ENCODE results near the gene DIP2B. TPM values are rescaled to one million over a fixed set of nuclear protein-coding genes. Genes with fewer than 3 reads are reported as not detected.
"Not testable (repeated sequence)": the region's sequence is repeated elsewhere in the genome, so short reads cannot be mapped to it uniquely, and the experiment has no call there.

Gene DIP2B
- polyA plus RNA-seq, 10 donors, result 14.4 to 26.2 (median 18.3) TPM

DNA sequence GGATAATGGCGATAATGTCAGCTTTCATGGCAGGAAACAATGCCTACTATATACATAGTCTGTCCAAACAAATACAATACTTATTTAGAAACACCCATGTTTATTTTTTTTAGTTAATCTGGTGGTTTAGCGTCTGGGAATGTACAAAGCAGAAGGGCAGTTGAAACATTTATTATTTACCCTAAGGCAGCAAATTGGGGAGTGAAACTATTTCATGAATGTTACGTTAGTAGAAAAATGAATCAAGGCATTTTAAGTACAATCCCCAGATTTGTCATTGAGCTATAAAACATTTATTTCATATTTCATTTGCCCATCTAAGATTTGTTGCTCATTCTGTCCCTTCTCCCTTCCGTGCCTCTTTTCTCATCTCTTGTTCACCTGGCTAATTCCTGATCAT is 172.0 kb downstream of the DIP2B start:
- no peak for DNase-seq

DNA sequence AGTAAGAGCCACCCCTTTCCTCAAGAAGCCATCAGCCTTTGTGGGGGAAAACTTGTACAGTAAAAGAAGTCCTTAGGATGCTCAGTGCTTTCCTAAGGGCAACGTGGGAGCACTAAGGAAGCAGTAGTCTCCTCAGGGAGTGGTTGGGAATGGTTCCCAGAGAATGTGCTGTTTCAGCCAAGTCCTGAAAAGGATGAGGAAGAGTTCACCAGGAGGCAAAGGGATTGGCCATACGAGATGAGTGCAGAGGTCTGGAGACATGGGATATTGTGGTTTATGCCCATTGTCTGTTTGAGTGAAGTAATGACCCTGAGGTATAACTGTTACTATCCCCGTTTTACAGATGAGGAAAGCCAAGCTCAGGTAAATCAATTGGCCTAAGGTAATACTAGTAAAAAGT is 173.1 kb downstream of the DIP2B start:
- DNase-seq, result peak; percentile 19 to 70 (median 44)

DNA sequence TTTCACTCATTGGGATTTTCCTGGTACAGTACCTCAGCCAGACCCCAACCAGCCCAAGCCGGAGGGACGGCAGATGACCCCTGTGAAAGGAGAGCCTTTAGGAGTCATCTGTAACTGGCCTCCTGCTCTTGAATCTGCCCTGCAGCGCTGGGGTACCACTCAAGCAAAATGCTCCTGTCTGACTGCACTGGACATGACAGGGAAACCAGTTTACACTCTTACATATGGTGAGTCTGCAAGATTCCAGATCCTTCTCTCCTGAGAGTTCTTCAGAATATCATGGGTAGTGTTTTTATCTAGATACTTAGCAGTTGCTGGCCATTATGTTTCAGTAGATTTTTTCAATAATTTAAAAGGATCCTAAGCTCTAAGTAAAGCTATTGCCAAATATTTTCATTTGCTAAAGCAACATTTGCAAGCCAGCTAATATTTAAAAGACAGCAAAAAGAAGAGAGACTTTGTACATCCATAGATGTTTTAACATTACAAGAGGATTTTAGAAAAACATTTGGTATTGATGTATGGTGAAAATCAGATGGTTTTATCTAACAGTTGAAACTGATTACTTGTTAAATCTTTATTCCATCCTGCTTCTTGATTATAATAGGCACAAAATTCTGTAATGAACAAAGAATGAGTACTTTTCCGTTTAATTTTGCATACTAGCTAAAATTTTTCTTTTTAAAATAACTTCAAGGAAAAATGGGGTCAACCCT is 174.0 kb downstream of the DIP2B start:
- peak in 1 of 3 donors; percentile 15 for DNase-seq

DNA sequence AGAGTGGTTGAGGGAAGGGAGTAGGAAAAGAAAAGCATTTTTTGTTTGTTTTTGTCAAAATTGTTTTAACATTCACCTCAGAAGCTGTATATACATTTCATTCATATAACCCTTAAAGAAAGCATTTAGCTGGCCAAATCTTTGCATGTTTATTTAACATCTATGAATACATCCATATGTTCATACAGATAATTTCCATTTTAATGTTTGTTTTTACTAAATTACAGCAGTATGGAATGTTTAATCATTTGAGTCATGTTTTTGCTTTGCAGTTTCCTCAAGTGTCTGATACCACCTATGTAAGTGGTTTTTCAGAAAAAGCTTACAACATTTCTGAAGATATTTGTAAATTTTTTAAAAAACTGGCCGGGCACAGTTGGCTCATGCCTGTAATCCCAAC is 174.8 kb downstream of the DIP2B start:
- no peak for DNase-seq

DNA sequence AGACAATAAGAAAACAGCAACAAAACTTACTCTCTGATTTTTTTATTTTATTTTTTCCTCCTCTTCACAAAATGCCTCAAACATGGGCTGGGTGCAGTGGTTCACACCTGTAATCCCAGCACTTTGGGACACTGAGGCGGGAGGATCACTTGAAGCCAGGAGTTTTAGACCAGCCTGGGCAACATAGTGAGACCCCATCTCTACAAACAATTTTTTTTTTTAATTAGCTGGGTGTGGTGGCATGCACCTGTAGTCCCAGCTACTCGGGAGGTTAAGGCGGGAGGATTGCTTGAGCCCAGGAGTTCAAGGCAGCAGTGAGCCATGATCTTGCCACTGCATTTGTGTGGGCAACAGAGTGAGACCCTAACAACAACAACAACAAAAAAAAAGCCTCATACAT is 176.3 kb downstream of the DIP2B start:
- DNase-seq, result not testable (repeated sequence)

DNA sequence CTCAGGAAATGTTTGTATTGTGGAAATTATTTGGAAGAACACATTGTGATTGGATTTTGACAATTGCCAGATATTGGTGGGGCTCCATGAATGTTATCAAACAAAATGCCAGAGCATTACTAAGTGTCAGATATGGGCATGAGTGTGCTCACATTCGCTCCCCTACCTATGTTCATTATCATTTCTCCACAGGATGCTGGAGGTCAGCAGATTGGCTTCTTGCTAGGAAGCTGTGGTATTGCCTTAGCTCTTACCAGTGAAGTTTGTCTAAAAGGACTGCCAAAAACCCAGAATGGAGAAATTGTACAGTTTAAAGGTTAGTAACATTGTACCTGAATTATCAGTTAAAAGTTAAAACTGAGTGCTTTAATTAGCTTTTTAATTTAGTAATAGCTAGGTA is 180.9 kb downstream of the DIP2B start:
- no peak for DNase-seq

DNA sequence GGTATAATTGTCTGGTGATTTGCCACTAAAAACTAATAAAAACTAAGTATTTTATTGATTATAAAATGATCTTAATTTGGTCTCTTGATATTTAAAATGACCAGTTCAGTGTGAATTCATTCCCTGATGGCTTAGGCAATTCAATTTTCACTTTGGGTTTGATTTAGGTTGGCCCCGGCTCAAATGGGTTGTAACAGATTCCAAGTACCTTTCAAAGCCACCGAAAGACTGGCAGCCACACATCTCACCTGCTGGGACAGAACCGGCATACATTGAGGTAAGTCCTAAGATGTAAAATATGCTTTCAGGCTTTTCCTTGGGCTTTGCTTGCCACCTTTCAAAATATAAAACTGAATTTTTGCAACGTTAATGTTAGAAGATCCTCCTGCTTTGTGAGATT is 181.6 kb downstream of the DIP2B start:
- no peak for DNase-seq

DNA sequence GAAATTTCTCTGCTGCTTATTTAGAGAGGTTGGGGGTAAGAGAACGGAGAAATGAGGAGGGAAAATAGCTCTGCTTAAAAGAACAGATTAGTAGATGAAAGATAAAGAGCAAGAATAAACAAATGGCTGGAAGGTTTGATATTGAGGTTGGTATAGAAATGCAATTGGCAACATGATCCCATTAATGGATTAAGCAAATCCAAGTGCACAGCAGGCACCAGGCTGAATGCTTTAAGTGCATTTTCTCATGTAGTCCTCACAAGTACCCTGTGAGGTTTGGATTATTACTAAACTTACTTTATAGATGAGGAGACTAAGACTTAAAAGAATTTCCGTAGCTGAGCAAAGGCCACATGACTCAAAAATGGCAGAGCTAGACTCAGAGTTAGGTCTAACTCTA is 182.2 kb downstream of the DIP2B start:
- DNase-seq, result no peak

DNA sequence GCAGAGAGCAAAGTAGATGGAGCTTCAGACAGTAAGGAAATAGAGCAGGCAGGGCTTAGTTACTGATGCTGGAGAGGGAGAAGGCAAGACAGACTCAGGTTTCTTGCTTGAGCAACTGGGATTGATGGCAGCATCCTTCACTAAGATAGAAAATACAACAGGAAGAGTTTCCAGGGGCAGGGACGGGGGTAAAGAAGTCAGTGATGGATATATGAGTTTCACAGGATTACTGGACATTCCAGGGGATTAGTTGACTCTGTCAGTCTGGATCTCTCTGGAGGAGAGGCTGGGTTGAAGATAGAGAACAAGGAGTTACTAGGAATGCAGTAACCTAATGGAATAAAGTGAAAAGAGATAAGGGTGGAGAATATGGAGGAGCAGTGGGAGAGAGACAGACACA is 184.7 kb downstream of the DIP2B start:
- DNase-seq, result no peak

DNA sequence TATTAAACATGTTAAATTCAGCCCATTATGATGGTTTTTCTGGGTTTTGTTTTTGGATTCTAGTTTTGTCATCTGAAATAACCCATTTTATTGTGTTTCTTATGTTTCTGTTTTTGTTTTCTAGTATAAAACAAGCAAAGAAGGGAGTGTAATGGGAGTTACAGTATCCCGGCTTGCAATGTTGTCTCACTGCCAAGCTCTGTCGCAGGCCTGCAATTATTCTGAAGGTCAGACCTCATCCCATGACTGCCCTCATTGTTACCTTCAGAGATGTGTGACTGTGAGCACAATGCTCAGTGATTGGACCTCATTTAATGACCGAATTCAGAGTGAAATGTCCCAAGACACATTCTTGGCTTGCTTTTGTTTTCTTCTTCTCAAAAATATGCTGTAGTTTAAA is 186.1 kb downstream of the DIP2B start:
- DNase-seq, result peak; percentile 27 to 74 (median 55)

DNA sequence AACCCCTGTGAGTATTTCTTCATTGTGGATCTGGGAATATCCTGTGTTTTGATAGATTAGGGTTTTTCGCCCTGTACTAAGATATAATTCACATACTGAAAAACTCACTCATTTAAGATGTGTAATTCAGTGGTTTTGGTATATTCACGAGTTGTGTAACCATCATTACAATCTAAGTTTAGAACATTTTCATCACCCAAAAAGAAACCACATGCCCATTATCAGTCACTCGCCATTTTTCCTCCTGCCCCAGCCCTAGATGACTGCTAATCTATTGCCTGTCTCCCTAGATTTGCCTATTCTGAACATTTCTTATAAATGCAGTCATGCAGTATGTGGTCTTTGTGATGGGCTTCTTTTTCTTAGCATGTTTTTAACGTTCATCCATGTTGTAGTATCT is 191.2 kb downstream of the DIP2B start:
- no peak for DNase-seq

DNA sequence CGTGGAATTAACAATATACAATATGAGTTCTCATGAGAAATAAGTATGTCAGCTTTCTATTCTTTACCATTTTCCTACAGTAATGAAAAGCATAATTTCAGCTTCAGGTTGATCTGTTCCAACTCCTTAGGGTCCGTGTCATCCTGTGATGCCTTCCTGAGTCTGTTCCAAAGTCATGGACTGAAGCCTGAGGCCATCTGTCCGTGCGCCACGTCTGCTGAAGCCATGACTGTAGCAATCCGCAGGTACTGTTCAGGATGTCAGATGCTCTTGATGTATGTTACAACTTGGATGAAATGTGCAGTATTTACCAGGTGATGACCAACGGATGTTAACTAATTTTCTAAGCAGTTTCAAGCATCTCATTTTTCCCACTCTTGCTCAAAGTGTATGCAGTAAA is 192.1 kb downstream of the DIP2B start:
- no peak for DNase-seq

DNA sequence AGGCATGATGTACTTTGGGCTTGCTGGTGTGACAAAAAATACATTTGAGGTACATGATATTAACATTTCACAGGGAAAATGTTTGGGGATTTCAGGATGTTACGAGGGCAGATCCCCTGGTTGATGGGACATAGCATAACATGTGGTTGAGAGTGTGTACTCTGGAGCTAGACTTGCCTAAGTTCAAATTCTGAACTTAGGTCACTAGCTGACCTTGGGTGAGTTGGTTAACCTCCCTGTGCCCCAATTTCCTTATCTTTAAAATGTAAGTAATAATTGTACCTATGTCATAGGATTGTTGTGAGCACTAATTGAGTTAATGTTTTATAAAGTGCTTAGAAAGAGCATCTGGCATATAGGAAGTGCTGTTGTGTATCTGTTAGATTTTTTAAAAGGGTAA is 194.4 kb downstream of the DIP2B start:
- no peak for DNase-seq

DNA sequence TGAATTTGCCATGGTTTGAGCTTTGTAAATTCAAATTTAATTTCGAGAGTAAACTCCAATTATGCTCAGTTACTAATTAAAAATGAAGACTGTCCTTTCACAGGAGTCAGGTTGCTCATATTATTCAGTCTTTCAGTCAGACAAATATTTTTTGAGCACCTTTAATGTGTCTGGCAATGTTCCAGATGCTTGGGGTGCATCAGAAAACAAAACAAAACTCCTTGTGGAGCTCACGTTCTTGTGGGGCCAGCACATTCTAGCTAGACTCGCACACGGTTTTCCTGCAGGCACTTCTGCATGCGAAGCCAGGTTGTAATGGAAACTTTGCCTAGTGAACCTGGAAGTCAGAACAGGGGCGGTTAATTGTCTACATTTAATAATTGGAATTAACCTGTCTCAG is 195.2 kb downstream of the DIP2B start:
- DNase-seq, result no peak

DNA sequence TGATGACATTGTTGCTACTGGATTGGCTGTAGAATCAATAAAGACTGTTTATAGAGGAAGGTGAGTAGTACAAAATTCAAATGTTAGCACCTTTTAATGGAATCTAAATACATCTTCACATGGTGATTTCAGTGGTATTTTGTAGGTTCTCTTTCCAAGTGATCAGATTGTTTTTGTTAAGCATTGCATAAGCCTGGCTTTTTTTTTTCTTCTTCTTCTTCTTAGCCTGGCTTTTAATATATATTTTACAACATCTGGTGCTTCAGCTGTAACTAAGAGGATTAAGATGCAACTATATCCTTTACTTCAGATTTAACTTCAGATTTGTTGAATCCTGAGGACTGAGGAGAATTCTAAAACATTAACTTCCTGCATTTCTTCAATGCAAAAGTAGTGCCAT is 201.8 kb downstream of the DIP2B start:
- no peak for DNase-seq

DNA sequence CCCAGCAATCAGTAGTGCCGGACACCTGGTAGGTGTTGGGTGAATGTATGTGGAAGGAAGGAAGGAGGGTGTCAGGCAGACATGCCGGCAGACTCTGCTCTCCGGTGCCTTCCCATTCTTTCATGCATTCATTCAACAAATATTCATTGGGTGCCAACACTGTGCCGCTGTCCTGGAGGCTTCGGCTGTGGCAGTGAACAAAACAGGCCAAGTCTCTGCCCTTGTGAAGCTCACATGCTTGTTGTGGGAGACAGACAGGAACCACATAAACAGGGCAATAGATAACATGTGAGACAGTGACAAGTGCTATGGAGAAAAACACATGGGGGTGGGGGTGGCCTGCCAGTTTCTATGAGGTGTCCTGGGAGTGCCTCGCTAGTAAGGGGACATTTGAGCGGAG is 202.6 kb downstream of the DIP2B start:
- DNase-seq, result no peak

DNA sequence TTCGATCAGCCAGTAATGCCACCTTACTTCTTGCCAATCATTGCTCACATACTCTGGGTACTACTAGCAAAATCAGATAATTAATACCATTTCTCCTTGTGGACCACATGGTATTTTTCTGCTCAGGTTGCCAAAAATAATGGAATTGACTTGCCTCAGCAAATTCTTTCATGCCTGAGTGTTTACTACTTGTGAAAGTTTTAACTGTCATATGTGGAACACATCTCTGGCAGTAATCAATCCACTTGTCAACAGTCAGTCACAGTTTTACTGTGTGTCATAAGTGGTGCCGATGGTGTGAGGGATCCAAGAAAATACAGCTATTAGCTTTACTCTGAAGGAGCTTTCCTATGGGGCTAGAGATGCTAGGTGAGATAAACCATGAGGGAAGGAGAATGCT is 203.8 kb downstream of the DIP2B start:
- DNase-seq, result peak in 1 of 3 donors; percentile 47

DNA sequence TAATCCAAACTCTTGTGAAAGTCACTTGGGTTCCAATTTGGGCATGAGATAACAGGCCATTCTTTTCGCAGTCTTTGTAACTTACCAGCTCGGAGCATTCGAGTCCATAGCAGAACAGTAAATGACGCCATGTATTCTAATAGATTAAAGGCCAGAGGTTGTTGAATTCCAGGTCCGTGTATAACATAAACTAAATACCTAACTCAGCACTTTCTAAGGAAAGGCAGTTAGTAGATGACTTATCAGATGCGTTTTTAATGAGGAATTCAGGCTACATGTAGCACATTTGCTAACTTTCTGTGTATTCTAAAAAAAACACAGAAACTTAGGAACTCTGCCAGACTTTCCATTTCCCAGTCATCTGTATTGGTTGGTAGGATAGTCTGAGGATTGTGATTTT is 206.3 kb downstream of the DIP2B start:
- no peak for DNase-seq

DNA sequence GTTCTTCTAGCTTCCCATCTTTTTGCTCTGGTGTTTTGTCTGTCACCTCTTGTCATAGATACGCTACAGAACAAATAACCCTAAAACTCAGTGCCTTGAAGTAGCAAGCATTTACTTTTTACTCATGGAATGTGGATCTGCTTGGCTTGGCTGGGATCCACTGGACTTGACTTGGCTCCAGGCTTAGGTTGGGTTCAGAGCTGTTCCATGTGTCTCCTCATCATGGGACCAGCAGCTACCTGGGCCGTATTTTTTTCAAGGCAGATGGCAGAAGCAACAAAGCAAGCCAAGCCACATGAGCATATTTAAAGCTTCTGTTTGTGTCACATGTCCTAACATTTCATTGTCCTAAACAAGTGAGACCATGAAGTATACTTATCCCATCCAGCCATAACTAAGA is 210.4 kb downstream of the DIP2B start:
- peak in 2 of 3 donors; percentile 10 to 30 for DNase-seq

DNA sequence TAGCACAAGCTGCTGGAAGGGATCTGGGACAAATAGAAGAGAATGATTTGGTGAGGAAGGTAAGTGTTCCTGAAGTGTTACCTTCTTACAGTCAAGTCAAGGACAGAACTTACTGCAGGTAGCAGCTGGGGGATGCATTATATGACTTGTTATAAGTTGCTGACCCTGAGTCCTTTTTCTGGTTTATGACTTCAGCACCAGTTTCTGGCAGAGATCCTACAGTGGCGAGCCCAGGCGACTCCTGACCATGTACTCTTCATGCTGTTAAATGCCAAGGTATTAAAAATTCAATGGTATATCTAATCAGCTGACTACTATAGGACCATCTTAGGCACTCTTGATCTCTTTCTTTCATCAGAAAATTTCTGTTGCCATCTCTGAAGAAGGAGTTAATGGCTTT is 214.0 kb downstream of the DIP2B start:
- no peak for DNase-seq

DNA sequence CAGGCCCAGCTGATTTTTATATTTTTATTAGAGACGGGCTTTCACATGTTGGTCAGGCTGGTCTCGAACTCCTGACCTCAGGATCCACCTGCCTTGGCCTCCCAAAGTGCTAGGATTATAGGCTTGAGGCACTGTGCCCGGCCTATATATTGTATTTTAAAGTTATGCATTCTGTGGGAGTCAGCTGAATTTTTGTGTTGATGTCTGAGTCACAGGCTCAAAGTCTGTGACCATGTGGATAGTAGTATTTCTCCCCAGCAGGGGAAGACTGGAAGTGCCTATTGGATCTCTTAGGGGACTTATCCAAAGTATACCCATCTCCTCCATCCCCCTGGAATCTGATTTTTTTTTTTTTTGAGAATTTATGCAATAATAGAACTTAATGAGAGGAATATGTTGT is 215.3 kb downstream of the DIP2B start:
- DNase-seq, result no peak

DNA sequence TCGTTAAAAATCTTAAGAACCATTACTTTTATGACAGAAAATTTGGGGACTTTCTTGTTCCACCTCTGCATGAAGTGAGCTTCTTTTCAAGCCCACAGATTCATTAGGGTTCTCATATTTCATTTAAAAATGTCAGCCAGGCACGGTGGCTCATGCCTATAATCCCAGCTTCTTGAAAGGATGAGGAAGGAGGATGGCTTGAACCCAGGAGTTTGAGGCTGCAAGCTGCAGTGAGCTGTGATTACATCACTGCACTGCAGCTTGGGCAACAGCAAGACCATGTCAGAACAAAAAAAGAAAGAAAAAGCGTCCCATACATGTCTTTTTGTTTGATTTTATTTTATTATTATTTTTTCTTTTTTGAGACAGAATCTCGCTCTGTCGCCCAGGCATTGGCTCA is 215.7 kb downstream of the DIP2B start:
- DNase-seq, result no peak

DNA sequence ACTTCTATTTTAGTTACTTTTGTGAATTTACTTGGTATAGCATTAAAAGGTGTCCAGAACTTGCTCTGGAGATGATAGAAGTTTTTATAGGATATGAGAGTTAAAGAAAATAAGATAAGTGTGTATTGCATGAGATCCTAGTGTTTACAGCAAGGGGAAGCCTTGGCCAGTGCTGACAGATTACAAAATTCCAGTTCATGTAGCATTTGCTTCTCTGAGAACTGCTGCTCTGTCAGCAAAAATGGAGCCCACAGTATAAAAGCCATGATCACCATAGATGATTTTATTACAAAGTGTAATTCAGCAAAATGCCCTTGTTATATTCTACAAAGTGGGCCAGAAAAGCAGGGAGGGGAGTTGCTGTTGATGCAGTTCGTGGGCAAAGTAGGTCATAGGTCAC is 219.1 kb downstream of the DIP2B start:
- DNase-seq, result no peak

All from muscle of back (tissue), 11 donors.